GM20000 (cell line): ENCODE results near the gene SOCS7.

Experiments used
- DNase-seq: peaks from one replicate; pipeline ENCODE4 v3.0.0; 2012; ENCODE audit warnings: low spot score
- TF ChIP-seq, protein P1 (sequence below): IDR thresholded peaks from 2 replicates; pipeline ENCODE4 v1.5.1; 2012; ENCODE audit warnings: mild to moderate bottlenecking, control low read depth; ENCODE audit errors: extremely low read depth, missing control alignments

The SOCS7 gene

GRCh38 chr17:38421871-38422827, 70.5 kb downstream of the SOCS7 start:
- no peak for DNase-seq

DNA sequence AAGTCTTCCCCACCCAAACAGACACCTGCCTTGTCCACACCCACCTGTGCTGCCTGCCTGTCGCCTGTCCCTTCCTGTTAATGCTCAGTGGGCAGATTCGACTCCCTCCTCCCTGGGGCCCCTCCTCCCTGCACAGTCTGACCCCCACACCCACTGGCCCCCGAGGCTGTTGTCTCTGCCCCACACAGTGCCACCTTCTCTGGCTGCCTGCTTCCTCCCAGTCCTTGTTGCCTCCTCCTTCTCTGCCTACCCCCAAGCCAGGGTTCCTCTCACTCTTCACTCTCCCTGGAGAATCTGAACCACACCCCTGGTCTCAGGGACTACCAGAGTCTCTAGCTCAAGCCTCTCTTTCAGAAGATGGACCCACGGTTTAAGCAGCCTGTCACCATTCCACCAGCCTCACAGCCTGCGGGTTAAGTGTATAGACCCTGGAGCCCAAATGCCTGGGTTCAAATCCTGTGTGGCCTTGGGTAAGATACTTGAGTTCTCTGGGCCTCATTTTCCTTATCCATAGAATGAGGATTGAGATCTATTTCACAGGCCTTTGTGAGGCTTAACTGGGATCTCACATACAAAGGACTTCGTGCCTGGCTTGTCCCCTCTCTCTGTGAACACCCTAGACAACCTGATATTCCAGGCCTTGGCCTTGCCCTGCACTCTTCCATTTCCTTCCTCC, 72.8 kb downstream of the SOCS7 start:
- no peak for DNase-seq
- TF ChIP-seq, protein P1, sequence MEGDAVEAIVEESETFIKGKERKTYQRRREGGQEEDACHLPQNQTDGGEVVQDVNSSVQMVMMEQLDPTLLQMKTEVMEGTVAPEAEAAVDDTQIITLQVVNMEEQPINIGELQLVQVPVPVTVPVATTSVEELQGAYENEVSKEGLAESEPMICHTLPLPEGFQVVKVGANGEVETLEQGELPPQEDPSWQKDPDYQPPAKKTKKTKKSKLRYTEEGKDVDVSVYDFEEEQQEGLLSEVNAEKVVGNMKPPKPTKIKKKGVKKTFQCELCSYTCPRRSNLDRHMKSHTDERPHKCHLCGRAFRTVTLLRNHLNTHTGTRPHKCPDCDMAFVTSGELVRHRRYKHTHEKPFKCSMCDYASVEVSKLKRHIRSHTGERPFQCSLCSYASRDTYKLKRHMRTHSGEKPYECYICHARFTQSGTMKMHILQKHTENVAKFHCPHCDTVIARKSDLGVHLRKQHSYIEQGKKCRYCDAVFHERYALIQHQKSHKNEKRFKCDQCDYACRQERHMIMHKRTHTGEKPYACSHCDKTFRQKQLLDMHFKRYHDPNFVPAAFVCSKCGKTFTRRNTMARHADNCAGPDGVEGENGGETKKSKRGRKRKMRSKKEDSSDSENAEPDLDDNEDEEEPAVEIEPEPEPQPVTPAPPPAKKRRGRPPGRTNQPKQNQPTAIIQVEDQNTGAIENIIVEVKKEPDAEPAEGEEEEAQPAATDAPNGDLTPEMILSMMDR = no peak

More at GRCh38 chr17:38421871-38422827, 70.5 kb downstream of the SOCS7 start:
- TF ChIP-seq, protein P1 = no peak

GRCh38 chr17:38425031-38425430, 73.4 kb downstream of the SOCS7 start:
- DNase-seq = no peak
- TF ChIP-seq, protein P1 = no peak

DNA sequence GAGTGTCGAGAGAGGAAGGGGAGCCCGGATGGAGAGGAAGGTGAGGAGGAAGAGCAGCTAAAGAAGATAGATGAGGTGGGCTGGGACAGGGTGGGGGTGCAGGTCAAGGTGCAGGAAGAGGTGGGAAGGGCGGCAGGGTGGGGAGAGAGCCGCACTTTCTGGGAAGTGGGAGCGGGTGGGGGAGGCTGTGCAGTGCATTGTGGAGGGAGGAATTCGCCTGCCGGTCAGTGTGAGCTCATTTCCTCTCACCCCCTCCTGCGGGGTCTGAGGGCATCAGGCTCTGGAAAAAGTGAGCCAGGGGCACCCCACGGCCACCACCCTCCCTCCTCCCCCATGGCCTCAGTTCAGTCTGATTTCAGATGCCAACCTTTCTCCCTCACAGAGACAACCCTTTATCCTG, 74.1 kb downstream of the SOCS7 start:
- TF ChIP-seq, protein P1 = no peak
- DNase-seq = no peak

- no peak for DNase-seq
- TF ChIP-seq, protein P1 = no peak
Observed at GRCh38 chr17:38426441-38426840, 74.8 kb downstream of the SOCS7 start.

DNA sequence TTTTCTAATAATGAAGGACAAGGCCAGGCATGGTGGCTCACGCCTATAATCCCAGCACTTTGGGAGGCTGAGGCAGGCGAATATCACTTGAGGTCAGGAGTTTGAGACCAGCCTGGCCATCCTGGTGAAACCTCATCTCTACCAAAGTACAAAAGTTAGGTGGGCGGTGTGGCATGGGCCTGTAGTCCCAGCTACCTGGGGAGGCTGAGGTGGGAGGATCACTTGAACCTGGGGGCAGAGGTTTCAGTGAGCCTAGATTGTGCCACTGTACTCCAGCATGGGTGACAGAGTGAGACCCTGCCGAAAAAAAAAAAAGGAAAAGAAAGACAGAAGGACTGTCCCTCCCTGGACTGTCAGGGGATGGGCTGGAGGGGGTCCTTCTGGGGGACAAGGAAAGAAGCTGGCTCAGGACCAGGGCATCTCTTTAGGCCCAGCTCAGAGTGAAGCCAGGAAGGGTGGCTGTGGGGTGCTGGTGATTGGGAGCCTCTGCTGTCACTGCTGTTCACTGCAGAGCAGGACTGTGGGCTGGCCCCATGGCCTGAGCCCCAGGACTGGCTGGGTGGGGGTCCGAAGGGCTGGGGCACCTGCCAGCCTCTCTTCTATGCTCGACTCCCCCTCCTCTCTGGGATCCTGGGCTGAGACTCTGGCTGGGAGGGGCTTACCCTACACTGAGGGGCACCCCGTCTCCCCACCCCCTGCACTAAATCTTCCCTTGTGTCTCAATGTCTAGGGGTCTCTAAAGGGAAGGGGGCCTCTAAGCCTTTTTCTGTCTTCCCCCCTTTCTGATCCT, 75.7 kb downstream of the SOCS7 start:
- TF ChIP-seq, protein P1 = no peak
- no peak for DNase-seq

DNA sequence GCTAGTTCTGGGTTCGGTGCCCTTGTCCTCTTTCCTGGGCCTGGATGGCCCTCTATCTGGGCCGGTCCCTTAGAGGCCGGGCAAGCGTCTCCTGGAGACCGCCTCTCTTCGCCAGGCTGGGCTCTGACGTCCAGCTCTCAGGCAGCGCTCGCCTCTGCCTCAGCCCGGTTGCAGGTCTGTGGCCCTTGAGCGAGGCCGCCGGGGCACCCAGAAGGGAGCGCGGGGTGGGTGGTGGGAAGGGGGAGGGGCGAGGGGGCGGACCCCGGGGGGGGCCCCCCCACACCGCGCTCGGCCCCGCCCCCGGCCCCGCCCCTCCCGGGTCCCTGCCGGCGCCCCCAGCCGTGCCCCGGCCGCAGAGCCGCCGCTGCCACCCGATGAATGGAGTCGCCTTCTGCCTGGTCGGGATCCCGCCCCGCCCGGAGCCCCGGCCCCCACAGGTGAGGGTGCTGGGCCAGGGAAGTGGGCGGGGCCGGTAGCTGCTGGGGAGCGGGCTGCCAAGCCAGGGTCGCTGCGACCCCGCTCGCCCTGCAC, 76.5 kb downstream of the SOCS7 start, which contains the start of gene ARHGAP23:
Gene ARHGAP23, plus strand, starts transcription at position 353 of the 531 bp plus-strand sequence. Its CDS starts 22 bp downstream, at position 375.
- DNase-seq = peak; percentile 76

More for the DNA sequence above, 76.5 kb downstream of the SOCS7 start, which contains the start of gene ARHGAP23:
- TF ChIP-seq, protein P1 = no peak
